GM18499 (cell line): Measurements from ENCODE around the gene DNM2.
"Not testable (repeated sequence)": the region's sequence is repeated elsewhere in the genome, so short reads cannot be mapped to it uniquely, and the experiment has no call there.

Experiments used
- ATAC-seq: cut with Tn5 transposase; IDR thresholded peaks from one replicate; pipeline ENCODE4 v1.9.1; 2021; ENCODE audit warnings: moderate number of reproducible peaks; ENCODE audit not compliant: insufficient read depth, unreplicated experiment

The DNM2 gene

DNA sequence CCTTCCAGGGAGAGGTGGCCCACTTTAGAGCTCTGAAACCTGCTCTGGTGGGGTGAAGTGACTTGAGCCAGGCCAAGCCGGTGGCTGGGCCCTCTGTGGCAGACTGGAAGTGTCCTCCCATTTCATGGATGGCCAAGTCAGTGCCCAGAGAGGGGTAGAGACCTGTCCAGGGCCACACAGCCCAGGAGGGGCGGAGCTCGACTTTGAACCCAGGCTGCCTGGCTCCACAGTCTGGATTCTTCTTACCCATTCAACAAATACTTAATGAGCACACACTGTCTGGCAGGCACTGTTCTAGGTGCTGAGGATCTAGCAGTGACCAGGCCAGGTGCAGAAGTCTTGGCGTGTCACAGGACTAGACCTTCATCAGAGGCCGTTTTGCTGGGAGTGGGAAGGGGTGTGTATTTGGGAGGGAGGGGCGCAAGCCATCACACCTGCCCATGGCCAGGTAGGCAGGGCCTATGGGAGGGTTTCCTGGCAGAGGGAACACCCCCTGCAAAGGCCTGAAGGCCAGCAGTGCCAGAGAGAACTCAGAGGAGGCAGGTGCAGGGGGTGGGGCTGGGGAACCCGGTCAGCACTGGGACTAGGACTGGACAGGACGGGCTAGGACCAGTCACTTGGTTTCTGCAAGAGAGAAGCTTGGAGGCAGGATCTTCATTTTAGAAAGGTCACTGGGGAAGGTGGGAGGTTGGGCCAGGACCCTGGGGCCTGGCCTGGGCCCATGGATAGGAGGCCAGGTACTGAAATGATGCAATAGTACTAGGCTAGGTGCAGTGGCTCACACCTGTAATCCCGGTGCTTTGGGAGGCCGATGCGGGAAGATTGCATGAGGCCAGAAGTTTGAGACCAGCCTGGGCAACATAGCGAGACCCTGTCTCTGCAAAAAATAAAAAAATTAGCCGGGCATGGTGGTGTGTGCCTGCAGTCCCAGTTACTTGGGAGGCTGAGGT, 31.8 kb downstream of the DNM2 start:
- no peak for ATAC-seq

DNA sequence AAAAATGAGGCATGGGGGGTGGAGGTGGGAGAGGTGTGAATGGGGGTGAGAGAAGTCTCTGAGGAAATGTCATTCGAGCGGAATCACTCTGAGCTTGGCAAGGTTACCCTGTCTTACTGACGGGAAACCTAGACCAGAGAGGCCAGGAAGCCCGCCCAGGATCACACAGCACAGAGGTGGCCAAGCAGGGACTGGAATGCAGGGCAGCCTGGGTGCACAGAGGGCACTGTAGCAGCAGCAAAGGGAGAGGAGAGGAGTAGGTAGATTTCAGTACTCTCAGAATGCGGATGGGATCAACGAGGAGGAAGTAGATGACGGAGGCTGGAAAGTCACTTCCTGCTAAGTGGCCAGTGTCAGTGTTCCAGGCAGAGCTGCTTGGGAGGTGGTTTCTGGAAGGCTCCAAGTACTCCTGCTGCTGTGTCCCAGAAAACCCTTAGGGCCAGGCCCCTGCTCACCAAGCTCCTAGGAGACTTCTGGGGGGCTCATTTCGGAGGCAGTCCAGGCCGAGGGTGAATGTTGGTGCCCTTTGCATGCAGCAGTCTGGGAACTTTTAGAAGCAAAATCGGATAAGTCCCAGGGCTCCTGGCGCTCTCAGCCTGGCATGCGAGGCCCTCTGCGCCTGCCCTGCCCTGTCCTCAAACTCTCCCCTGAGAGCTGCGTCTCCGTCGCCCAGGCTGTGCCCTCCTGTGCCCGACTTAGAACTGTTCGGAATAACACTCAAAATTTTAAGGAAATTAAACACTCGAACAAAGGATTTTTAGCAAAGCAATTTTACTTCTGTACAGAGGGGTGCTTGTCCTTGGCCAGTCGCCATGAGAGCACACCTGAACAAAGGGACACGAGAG, 33.5 kb downstream of the DNM2 start:
- no peak for ATAC-seq

GRCh38 chr19:10752237-10752912, 34.5 kb downstream of the DNM2 start:
- no peak for ATAC-seq

DNA sequence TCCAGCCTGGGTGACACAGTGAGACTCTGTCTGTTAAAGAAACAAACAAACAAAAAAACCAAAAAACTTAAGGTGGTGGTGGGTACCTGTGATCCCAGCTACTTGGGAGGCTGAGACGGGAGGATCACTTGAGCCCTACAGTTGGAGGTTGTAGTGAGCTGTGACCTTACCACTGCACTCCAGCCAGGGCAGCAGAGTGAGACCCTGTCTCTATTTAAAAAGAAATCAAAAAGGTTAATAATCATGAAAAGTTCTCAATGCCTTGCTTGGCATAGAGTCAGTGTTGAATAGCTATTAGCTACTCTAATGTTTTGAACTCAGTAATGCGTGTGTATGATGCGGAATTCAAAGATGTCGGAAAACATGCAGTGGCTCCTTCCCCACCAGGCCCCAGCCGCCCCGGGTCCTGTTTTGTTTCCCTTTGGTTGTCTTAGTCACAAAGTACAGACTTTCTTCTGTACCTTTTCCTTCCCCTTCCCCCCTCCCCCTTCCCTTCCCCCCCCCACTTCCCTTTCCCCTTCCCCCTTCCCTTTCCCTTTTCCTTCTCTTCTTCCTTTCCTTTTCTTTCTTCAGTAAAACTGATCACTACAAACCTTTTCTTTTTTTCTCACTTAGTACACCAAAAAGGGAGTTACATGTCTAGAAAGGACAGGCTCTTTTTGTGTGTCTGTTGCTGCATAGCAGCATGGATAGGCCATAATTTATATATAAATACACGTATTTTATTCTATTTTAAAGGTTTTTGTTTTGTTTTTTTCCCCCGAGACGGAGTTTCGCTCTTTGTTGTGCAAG, 35.2 kb downstream of the DNM2 start:
- ATAC-seq: no peak

DNA sequence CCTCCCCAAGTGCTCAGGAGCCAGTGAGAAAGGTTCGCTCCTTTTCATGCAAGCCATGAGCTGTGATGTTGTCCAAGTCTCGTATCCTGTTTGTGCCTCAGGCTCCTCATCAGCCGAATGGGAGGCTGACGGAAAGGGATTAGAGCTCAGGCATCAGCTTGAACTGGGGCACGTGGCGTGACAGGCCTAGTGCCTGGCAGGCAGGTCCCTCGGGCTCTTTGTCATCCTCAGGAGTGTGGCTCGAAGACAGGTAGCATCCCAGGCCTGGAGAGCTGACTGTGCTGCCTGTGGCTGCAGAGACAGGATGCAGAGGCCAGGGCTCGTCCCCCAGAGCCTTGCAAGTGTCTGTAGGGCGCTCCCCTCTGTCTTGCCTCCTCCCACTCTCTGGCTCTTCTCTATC, 38.5 kb downstream of the DNM2 start:
- no peak for ATAC-seq

- ATAC-seq: no peak
Measured at GRCh38 chr19:10756791-10757190, 38.9 kb downstream of the DNM2 start.

GRCh38 chr19:10758050-10758449, 40.2 kb downstream of the DNM2 start:
- not testable (repeated sequence) for ATAC-seq

GRCh38 chr19:10758978-10759377, 41.1 kb downstream of the DNM2 start:
- ATAC-seq: no peak

DNA sequence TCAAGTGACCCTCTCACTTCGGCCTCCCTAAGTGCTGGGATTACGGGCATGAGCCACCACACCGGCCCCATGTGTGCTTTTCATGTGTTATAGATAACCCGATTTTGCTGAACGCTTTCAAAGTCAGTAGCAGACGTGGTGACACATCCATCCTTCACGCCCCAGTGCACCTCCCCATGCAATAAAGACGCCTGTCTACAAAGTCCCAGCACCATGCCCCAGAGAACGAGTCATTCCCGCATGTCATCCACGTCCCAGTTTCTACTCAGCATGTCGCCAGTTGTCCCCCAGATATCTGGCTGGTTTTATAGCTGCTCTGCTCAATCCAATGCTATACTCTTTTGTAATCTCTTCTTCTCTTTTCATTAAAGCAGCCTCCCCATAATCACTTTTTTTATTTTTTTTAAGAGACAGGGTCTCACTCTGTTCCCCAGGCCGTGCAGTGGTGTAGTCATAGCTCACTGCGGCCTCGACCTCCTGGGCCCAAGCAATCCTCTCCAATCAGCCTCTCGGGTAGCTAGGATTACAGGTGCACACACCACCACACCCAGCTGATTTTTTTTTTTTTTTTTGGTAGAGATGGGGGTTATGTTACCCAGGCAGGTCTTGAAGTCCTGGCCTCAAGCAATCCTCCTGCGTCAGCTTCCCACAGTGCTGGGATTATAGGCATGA, 42.5 kb downstream of the DNM2 start:
- ATAC-seq: no peak

- ATAC-seq: no peak
Measured at GRCh38 chr19:10761443-10762250, 43.8 kb downstream of the DNM2 start.

- no peak for ATAC-seq
Measured at GRCh38 chr19:10762656-10763055, 44.8 kb downstream of the DNM2 start.

DNA sequence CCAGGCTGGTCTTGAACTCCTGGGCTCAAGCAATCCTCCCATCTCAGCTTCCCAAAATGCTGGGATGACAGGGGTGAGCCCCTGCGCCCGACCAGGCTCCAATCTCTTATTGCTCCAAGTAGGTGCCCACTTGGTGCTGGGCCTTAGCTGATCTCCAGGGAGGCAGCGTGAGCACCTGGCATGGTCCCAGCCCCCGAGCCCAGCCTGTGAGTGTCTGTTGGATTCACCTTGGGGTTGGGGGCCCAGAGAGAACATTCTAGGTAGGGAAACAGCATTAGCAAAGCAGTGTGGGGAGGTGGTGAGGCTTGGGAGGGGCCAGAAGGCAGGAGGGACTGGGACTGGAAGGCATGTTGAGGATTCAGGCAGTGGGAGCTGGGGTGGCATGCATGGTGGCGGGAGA, 45.5 kb downstream of the DNM2 start:
- ATAC-seq: no peak

GRCh38 chr19:10763828-10764339, 46.0 kb downstream of the DNM2 start:
- ATAC-seq: no peak

GRCh38 chr19:10764340-10764894, 46.5 kb downstream of the DNM2 start:
- no peak for ATAC-seq

DNA sequence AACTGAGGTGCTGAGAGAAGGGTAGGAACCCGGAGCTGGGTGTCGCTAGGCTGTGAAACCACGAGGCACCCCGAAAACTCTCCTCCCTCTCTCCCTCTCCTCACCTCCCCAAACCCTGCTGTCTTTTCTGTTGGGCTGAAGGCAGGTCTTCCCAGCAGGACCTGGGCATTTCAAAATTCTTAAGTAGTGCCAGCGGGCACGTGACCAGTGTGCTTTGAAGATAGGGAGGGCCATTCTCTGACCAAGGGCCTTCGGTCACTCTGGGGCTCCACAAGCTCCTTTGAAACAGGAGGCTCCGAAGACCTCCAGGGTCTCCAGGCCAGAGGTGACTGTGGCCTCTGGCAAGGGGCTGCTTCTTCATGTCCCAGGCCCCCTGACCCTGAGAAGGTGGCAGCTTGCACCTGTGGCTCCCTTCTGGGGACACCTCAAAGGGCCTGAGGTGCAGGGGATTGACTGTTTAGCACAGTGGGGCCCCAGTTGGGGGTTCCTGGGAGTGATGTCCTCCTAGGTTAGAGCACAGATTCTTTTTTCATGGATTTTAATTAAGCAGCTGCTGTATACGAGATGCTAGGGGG, 48.3 kb downstream of the DNM2 start:
- ATAC-seq: no peak

DNA sequence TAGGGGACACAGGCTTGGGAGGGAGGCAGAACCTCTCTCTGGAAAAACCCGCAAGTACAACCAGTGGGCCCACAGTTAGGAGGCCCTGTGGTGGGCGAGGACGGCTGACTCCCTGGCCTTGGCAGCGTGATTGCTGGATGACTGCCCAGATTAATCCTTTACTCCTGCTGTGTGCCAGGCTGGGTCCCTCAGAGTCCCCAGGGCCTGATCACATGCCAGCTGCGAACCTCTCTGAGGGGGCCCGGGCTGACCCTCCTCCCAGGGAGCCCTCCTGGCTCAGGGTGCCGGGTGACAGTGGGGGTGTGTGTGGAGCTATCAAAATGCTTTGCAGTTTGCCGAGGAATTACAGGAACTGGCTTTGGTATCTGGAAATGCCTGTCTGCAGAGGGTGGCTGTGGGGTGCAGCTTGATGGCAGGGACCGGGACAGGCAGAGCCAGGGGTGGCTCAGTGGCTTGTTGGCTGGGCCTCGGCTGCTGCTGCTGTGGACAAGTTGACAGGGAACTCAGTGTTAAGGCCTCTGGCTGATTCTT, 48.9 kb downstream of the DNM2 start:
- ATAC-seq: no peak

GRCh38 chr19:10767726-10768125, 49.8 kb downstream of the DNM2 start:
- no peak for ATAC-seq
